NCI-H146 treated with DMSO at 0.1 percent for 48 hours (cell line): ENCODE data around the gene HTR5A.

Experiments
- DNase-seq: peaks from one replicate; lab custom pipeline; 2025; ENCODE audit not compliant: unreplicated experiment; lab: John Stamatoyannopoulos, UW

HTR5A gene

DNA sequence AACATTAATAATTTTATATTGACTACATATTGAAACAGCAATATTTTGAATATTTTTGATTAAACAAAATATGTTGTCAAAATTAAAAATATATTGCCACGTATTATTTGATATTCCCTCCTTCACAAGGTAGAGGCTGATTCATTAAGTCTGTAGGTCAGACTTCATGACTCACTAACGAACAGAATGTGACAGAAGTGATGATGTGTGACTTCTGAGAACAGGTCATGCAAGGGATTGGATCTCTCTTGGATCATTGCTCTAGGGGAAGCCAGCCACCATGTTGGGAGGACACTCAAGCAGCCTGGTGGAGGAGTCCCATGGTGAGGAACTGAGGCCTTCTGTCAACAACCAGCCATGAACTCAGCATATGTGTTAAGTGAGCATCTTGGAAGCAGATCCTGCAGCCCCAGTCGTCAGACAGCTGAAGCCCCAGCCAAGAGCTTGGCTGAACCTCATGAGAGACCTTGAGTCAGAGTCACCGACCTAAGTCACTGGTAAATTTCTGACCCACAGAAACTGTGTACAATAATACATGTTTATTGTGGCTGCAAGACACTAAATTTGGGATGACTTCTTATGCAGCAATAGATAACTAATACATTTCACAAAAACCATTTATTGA is 66.6 kb downstream of the HTR5A start:
- no peak for DNase-seq
